GM12874 (cell line): ENCODE measurements around the gene BRSK2.

ENCODE experiments used
- TF ChIP-seq, protein P1 (sequence below): IDR thresholded peaks from 2 replicates; pipeline ENCODE4 v1.5.1; 2011; ENCODE audit warnings: low read depth, mild to moderate bottlenecking, control low read depth, low read length, moderate library complexity; ENCODE audit not compliant: insufficient read depth

Gene BRSK2

GRCh38 chr11:1482581-1483444, 93.1 kb downstream of the BRSK2 start:
- TF ChIP-seq, protein P1, sequence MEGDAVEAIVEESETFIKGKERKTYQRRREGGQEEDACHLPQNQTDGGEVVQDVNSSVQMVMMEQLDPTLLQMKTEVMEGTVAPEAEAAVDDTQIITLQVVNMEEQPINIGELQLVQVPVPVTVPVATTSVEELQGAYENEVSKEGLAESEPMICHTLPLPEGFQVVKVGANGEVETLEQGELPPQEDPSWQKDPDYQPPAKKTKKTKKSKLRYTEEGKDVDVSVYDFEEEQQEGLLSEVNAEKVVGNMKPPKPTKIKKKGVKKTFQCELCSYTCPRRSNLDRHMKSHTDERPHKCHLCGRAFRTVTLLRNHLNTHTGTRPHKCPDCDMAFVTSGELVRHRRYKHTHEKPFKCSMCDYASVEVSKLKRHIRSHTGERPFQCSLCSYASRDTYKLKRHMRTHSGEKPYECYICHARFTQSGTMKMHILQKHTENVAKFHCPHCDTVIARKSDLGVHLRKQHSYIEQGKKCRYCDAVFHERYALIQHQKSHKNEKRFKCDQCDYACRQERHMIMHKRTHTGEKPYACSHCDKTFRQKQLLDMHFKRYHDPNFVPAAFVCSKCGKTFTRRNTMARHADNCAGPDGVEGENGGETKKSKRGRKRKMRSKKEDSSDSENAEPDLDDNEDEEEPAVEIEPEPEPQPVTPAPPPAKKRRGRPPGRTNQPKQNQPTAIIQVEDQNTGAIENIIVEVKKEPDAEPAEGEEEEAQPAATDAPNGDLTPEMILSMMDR = peak; percentile 20; the same call in 1 of the 2 replicates

DNA sequence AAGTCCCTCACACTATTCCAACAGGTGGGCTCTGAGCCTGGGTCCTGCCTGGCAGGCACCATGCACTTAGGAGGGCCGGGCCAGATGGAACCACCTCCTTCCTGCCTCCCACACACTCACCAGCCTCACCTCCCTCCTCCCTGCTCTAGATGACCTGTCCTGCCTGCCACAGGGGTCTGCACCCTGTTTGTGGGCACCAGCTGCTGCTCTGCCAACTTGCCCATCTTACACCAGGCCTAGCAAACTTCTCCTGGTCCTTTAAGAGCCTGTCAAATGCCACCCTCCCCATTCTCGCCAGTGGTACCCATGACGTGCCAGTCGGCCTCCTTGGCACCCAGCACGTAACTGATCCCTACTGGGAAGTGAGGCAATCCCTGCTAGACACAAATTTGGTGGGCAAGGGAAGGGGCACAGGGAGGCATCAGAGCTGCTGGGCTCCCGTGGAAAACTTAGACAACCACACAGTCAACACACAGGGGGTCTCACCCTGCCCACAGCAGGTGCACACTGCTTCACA, 93.8 kb downstream of the BRSK2 start:
- TF ChIP-seq, protein P1 = no peak

DNA sequence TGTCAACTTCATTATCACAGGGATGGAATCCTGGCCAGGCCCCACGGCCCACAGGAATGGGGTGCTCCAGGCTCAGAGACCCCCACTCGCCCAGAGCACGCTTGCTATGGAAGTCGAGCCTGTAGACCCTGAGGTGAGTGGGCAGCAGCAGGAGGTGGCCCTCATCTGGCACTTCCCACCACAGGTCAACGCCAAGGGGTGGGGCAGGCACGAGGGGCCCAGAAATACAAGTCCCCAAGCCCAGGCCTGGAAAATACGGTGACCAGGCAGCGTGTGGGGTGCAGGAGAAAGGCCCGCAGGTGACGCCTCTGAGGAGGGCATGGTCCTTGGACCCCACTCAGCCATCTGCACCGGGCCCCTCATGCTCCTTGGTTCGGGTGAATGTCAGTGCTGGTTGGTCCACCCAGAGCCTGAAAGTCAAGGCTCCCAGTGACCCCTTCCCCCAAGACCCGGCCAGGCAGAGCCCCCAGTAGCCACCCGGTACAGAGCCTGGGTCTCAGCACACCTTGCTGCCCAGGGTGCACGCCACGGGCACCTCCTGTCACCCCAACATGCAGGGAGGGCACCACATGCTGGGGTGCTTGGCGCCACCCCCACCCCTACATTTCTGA, 94.4 kb downstream of the BRSK2 start:
- TF ChIP-seq, protein P1 = no peak

DNA sequence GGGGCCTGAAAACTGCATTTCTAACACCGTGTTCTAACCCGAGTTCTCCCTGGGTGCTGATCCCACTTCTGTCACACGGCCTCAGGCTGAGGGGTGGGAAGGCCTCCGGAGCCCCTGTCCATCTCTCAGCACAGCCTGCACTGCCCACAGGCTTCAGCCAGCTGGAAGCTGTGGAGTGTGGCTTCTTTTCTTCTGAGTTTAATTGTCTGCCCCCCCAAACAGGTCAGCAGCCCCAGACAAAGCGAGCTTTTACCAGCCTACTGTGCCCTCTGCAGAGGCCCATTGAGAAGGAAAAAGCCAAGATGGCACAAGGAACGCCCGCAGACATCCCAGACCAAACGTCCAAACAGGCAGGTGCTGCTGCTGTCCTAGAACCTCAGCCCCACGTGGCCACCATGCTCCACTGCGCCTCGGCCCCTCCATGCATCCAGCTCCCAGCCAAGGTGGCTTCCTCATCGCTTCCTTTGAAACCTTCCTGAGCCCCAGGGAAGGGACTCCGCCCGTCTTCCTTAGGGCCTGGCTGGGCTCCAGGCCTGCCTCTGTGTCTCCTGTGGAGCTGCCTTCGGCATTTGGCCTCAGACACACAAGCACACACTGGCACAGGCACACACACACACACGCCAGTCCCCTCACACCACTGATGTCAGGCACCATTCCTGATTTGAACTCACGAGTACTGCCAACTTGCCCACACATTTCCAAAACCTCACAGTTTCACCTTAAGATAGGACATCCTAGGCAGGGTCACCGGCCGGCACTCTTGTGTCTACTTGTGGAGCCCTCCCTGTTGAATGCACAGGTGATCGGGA, 95.2 kb downstream of the BRSK2 start:
- TF ChIP-seq, protein P1 = no peak

- TF ChIP-seq, protein P1 = no peak
Measured at GRCh38 chr11:1485504-1485885, 95.8 kb downstream of the BRSK2 start.

GRCh38 chr11:1486054-1486825, 96.5 kb downstream of the BRSK2 start, which contains the start of gene MOB2:
Gene MOB2, minus strand, starts transcription at chr11:1486779. Its CDS starts 223 bp downstream, at chr11:1486556.
- TF ChIP-seq, protein P1 = no peak
